NB4 (cell line): ENCODE measurements around the gene AGBL4.

ENCODE experiments used
- CTCF ChIP-seq: IDR thresholded peaks from one replicate; pipeline ENCODE4 v1.5.1; 2012; ENCODE audit warnings: low read depth, low read length
- POLR2A ChIP-seq: IDR thresholded peaks from 2 replicates; pipeline ENCODE4 v1.6.1; 2011; ENCODE audit warnings: mild to moderate bottlenecking; ENCODE audit not compliant: insufficient read length; ENCODE audit errors: extremely low read depth

- TF ChIP-seq CTCF = no peak
- TF ChIP-seq POLR2A = no peak
Measured at GRCh38 chr1:48761411-48761810, 1262.3 kb downstream of the AGBL4 start.
